Esophagus muscularis mucosa (tissue), 3 donors: ENCODE data around the gene XYLT1.

Source experiments
- CTCF ChIP-seq, 3 experiments: fragments of 200-600 bp in 2 of 3; fragments of 450-650 bp in 1 of 3; sonication (generic) in 2 of 3; IDR thresholded peaks; one replicate each; pipeline ENCODE4 v1.5.1; 2017 to 2019; ENCODE audit warnings: antibody characterized with exemption in 3 of 3, mild to moderate bottlenecking in 2 of 3, moderate library complexity in 1 of 3
- POLR2A ChIP-seq: fragments of 450-650 bp; IDR thresholded peaks from one replicate; pipeline ENCODE4 v1.6.1; 2017; ENCODE audit warnings: antibody characterized with exemption, moderate library complexity, mild to moderate bottlenecking, low read depth
- POLR2AphosphoS5 ChIP-seq, 2 donors: sonication (generic); formaldehyde crosslinking; IDR thresholded peaks; one replicate each; pipeline ENCODE4 v1.6.1; 2017; ENCODE audit warnings: antibody characterized with exemption in 2 of 2

- TF ChIP-seq POLR2A (no peak), CTCF (IDR thresholded peaks at IDR 0.05) (no peak), POLR2AphosphoS5 (IDR thresholded peaks at IDR 0.05) (peak; percentile 82 to 86)
These were observed 90.1 kb downstream of the XYLT1 start for GRCh38 chr16:17380613-17381012.
